Retina (tissue), 1 donor: ENCODE data around the gene CASP8AP2.
"Not testable (repeated sequence)": the region's sequence is repeated elsewhere in the genome, so short reads cannot be mapped to it uniquely, and the experiment has no call there.

ENCODE experiments used
- DNase-seq: peaks from one replicate; pipeline ENCODE4 v3.0.0-alpha.2; 2016

The CASP8AP2 gene

DNA sequence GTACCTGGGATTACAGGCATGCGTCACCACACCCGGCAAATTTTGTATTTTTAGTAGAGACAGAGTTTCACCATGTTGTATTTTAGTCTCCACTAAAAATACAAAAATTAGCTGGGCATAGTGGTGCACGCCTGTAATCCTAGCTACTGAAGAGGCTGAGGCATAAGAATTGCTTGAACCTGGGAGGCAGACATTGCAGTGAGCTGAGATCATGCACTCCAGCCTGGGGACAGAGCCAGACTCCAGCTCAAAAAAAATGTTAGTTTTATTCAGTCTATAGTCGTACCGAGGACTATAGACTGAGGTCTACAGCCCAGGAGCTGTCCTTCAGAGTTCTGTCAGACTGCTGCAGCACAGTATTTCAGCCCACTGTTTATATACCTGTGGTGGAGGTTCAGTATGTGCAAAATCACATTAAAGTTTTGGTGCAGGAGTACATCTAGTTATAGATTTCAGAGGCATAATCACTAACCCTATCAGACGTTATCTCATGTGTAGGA lies 3.6 kb upstream of the CASP8AP2 start:
- no peak for DNase-seq

DNA sequence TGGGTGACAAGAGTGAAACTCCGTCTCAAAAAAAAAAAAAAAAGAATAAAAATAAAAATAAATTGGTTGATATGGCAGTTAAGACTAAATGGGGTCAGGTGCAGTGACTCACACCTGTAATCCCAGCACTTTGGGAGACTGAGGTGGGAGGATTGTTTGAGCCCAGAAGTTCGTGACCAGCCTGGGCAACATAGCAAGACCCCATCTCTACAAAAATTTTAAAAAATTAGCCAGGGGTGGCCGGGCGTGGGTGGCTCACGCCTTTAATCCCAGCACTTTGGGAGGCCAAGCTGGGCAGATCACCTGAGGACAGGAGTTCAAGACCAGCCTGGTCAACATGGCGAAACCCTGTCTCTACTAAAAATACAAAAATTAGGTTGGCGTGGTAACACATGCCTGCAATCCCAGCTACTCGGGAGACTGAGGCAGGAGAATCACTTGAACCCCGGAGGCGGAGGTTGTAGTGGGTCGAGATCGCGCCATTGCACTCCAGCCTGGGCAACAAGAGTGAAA lies 1.1 kb upstream of the CASP8AP2 start:
- DNase-seq, result not testable (repeated sequence)

DNA sequence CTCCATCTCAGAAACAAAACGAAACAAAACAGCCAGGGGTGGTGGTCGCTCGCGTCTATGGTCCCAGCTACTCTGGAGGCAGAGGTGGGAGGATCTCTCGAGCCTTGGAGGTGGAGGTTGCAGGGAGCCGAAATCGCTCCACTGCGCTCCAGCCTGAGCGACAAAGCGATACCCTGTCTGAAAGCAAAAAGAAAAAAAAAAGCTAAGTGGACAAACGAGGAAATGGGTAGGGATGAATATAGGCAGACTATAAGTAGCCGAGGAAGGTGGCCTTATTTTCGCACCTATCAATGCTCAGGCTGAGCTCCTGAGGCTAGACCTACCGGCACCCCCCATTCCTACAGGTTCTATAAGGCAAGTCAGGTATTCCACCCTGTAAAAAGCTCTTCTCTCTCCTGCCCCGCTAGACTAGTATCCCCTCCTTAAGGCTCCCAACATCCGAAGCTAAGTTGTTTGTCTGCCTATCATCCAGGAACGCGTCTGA lies 650 bp upstream of the CASP8AP2 start:
- no peak for DNase-seq

DNA sequence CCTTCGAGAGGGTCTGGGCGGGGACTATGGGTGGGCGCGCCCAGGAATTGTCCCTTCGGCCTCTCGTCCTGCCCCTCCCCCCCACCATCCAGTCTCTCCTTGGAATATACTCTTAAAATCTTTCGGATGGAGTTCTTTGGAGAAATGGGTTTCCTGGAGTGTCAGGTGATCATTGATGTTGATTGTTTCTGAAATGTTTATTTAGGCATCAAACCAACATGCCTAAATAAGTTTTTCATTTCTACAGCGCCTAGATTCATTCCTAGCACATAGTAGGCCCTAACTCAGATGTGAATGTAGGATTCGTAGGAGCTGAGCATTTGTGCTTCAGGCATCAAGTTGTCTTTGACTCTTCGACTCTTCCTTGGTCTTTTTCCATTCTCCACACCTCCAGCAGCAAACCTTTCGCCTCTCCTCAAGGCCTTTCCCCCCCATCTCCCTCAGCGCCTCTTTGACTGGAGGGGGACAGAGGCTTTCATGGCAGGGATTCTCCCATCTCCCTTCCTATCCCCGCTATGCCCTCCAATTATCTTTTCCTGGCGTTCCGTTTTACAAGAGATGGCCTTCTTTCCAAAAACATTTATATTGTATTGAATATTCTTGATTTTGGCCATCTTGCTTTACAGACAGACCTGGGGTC lies 610 bp downstream of the CASP8AP2 start:
- DNase-seq, result no peak

DNA sequence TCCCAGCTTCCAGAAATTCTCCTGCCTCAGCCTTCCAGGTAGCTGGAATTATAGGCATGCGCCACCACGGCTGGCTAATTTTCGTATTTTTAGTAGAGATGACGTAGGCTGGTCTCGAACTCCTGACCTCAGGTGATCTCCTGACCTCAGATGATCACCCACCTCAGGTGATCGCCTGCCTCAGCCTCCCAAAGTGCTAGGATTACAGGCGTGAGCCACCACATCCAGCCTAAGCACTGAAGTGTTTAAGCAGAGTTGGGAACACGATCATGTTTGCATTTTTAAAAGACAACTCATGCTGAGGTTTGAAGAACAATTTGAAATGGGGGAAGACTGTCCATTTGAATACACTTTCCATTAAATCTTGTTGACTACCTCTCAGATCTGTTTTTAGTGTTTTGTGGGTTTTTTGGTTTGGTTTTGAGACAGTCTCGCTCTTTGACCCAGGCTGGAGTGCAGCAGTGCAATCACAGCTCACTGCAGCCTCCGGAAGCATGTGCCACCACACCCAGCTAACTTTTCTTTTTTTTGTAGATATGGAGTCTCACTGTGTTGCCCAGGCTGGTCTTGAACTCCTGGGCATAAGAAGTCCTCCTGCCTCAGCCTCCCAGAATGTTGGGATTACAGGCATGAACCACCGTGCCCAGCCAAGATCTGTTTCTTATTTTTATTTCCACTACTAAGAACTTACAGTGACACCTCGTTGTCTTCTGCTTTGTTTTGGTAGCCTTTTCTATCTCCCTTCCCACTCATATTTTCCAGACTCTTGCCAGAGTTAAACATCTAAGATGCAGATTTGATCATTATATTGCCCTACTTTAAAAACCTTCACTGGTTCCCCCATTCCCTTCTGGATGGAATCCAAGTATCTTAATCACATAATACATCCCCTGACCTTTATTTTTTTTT lies 5.5 kb downstream of the CASP8AP2 start:
- DNase-seq, result no peak

DNA sequence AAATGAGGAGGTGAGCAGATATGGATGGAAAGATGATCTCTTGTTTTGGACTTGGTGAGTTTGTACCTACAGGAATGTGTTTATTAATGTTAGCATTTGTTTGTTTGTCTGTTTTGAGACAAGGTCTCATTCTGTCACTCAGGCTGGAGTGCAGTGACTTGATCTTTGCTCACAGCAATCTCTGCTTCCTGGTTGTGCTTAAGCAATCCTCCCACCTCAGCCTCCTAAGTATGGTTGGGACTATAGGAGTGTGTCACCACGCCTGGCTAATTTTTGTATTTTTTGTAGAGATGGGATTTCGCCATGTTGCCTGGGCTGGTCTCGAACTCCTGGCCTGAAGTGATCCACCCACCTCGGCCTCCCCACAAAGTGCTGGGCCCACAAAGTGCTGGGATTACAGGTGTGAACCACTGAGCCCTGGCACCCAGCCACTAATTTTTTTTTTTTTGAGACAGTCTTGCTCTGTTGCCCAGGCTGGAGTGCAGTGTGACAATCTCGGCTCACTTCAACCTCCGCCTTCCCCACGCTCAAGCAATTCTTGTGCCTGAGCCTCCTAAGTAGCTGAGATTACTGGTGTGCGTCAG lies 7.1 kb downstream of the CASP8AP2 start:
- DNase-seq, result no peak

DNA sequence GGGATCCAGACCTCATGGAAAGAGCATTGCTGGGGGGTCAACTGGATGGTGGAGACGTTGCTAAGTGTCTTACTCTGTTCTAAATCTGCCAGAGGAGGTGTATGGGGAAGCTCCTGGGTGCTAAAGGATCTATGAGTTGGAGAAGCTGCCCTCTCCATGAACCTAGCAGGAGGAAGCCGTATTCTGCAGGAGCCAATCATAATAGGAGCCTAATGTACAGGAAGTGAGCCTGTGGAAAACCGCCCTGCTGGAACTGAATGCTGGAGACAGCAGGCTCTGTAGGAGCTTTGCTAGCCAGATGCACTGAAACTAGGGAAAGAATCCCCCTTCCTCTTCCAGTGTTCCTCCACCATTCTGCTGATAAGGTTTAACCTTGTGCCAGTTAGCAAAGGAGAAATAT lies 10.9 kb downstream of the CASP8AP2 start:
- no peak for DNase-seq

DNA sequence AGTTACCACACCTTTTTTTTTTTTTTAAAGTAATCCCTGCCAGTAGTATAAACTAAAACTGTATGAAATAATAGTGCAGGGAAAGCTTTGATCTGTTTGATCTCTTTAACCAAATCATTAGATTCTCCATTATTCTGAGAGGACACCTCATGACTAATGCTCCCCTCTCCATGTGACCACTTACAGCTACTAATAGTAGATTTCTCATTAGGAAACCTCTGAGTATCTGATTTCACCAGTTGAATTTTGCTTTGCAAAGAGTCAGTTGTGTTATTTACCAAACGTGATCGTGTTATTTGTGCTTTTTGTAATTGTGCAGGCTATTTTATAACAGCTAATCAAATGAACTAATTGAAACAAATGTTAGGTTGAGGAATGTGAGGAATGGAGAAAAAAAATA lies 12.5 kb downstream of the CASP8AP2 start:
- no peak for DNase-seq

DNA sequence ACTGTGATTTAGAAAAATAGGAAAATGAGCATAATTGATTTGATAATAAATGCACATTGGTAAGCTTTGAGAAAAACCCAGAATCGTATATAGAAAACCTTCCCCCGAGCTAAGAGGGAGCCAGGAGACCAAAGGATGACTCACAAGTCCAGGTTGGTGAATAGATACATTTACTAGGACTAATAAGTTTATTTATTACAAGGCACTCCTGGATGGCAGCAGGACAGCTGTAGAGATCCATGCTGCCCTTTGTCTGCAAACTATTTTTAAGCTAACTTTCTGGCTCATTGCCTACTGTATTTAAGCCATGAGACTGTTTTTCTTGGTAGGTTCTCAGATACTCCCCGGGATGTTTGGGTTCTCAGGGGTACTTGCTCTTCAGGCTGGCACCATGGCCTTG lies 13.4 kb downstream of the CASP8AP2 start:
- DNase-seq, result no peak

DNA sequence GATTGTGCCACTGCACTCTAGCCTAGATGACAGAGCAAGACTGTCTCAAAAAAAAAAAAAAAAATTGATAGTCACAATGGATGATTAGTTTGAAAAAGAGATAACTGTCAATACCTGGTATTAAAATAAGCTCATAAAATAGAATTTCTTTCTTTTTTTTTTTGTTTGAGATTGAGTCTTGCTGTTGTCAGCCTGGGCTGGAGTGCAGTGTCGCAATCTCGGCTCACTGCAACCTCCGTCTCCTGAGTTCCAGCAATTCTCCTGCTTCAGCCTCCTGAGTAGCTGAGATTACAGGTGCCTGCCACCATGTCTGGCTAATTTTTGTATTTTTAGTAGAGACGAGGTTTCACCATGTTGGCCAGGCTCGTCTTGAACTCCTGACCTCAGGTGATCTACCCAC lies 17.8 kb downstream of the CASP8AP2 start:
- DNase-seq, result not testable (repeated sequence)

DNA sequence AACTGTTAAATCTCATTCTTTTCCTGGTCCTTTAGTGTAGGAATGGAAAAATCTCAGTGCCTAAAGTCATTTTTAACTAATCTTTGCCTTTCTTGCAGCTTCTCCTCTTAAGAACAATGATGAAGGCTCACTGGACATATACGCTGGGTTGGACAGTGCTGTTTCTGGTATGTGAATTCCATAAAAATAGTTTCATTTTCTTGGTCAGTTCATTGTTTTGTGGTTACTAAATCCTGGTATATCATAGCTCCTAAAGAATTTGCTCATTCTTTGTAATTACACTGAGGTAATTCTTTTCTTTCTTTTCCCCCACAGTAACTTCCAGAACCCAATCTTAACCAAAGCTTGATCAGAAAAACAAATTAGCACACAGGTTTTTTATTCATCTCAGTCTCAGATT lies 23.4 kb downstream of the CASP8AP2 start:
- DNase-seq, result no peak

DNA sequence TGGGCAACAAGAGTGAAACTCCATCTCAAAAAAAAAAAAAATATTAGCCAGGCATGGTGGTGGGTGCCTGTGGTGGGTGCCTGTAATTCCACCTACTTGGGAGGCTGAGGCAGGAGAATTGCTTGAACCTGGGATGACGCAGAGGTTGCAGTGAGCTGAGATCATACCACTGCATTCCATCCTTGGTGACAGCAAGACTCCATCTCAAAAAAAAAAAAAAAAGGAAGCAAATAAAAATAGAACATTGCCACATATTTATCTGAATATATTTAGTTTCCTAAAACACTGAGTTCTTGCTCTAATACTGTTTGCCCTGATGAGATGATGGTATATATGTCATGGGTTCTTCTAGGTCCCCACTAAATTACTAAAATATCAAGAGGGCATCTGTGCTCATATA lies 28.4 kb downstream of the CASP8AP2 start:
- DNase-seq, result no peak

DNA sequence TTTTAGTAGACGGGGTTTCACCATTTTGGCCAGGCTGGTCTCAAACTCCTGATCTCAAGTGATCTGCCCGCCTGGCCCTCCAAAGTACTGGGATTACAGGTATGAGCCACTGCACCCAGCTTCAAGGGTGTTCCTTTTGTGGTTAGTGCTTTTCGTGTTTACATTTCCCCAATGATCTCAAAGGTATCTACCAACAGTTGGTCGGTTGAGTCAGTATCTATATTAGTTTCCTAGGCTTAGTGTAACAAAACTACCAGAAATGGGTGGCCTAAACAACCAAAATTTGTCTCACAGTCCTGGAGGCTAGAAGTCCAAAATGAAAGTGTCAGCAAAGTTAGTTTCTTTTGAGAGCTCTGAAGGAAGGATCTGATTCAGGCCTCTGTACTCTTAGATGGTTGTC lies 30.1 kb downstream of the CASP8AP2 start:
- no peak for DNase-seq

DNA sequence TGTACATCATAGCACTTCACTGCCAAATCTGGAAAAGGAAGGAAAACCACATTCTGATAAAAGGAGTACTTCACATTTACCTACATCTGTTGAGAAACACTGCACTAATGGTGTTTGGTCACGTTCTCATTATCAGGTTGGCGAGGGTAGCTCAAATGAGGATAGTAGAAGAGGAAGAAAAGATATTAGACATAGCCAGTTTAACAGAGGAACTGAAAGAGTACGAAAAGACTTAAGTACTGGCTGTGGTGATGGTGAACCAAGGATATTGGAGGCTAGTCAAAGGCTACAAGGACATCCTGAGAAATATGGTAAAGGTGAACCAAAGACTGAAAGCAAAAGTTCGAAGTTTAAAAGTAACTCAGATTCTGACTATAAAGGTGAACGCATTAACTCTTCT lies 32.6 kb downstream of the CASP8AP2 start:
- no peak for DNase-seq

DNA sequence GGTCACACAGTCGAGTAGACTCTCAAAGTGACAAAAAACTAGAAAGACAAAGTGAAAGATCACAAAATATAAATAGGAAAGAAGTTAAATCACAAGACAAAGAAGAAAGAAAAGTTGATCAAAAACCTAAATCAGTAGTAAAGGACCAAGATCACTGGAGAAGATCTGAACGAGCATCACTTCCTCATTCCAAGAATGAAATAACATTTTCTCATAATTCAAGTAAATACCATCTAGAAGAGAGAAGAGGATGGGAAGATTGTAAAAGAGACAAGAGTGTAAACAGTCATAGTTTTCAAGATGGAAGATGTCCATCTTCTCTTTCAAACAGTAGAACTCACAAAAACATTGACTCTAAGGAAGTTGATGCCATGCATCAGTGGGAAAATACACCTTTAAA lies 33.0 kb downstream of the CASP8AP2 start:
- DNase-seq, result no peak

DNA sequence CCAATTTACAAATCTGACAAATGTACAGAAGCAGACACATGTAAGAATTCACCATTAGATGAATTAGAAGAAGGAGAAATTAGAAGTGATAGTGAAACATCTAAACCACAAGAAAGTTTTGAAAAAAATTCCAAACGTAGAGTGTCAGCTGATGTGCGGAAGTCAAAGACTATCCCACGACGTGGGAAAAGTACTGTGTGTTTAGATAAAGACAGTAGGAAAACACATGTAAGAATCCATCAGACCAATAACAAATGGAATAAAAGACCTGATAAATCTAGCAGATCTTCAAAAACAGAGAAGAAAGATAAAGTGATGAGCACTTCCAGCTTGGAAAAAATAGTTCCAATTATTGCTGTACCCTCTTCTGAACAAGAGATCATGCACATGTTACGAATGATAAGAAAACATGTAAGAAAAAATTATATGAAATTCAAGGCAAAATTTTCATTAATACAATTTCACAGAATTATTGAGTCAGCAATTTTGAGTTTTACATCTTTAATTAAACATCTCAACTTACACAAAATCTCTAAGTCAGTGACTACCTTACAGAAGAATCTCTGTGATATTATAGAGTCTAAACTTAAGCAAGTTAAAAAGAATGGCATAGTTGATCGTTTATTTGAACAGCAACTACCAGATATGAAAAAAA lies 36.5 kb downstream of the CASP8AP2 start:
- DNase-seq, result no peak

DNA sequence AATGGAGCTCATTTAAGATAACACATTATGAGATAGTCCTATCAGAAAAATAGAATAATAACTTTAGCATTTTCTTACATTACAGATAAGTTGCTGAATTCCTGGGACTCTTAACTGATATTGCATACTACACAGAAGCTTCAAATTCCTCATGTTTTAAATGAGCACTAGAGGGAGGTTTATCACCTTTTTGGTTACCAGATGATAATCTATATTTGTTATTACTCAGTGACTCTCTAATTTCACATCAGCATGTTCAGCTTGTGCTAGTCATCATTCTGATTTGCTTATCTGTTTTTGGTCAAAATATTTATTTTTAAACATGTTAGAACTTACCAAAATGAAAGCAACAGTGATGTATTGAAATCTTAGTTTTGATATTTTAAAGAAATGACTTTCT lies 44.0 kb downstream of the CASP8AP2 start:
- DNase-seq, result no peak

DNA sequence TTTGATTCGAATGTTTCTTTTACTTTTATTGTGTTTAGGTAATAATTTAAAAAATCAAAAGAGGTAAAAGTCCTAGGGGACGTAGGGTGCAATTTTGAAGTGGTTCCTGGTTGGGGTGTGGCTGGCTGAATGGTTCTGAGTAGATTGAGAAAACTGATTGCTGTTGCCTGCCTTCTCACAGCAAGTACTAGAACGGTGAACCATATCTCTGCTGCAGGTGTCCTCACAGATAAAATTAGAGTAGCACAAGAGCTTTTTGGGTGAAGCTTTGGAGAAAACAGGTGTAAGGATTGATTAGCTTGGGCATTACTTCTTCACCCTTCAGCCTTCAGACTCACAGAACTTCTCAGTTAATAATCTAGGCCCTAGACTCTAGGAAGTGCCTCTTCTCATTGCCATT lies 44.8 kb downstream of the CASP8AP2 start:
- DNase-seq, result no peak

DNA sequence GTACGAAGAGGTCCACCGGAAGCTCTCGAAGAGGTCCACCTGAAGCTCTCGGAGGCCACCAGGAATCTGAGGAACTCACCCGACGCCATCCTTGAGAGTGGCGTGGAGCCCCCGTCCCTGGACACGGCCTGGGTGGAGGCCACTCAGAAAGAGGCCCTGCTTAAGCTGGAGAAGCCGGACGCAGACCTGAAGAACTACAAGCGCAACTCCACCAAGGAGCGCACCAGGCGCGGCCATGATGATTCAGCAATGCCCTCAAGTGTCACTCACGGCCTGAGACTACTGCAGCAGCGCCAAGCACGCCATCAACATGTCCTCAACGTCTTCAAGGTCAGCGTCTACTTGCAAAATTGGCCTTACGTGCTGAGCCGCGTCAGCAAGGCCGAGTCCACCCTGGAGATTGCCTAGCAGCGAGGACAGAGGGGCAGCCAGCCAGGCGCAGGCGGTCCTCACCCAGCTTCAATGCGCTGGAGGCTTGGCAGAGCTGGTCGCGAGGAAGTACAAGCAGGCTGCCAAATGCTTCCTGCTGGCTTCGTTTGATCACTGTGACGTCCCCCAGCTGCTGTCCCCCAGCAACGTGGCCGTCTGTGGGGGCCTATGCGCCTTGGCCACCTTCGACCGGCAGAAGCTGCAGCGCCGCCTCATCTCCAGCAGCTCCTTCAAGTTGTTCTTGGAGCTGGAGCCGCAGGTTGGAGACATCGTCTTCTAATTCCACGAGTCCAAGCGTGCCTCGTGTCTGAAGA lies 56.9 kb downstream of the CASP8AP2 start:
- no peak for DNase-seq

DNA sequence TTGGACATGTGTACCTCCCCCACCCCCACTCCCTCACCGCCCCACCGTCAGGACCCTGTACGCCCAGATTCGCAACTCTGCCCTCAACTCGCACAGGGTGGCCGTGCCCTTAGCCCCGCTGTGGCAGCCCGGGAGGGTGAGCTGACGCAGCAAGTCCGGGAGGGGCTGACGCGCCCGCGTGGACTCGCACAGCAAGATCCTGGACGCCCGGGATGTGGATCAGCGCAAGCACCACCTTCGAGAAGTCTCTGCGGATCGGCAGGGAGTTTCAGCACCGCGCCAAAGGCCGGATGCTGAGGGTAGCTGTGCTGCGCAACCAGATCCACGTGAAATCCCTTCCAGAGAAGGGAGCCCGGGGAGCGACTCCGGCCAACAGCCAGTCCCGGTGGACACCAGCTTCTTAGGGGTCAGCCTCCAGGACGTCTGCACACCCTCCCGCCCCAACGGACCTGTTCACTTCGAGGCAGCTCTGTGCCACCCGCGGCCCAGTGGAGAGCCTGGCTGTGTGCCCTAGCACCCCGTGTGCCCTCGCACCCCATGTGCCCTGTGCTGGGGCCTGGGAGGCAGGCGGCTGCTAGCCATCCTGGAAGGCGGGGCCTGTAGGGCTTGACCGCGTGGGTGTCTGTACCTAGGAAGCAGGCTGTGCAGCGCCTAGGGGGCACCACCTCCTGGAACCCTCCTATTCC lies 57.9 kb downstream of the CASP8AP2 start:
- DNase-seq, result peak; percentile 34

DNA sequence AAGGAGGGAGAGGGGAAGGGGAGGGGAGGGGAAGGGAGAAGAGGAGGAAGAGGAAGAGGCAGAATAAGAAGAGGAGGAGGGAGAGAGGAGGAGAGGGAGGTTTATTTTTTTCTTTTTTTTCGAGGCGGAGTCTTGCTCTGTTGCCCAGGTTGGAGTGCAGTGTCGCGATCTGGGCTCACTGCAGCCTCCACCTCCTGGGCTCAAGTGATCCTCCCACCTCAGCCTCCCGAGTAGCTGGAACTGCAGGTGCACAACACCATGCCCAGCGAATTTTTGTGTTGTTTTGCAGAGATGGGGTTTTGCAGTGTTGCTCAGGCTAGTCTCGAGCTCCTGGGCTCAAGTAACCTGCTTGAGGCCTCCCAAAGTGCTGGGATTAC lies 58.4 kb downstream of the CASP8AP2 start:
- DNase-seq, result no peak

DNA sequence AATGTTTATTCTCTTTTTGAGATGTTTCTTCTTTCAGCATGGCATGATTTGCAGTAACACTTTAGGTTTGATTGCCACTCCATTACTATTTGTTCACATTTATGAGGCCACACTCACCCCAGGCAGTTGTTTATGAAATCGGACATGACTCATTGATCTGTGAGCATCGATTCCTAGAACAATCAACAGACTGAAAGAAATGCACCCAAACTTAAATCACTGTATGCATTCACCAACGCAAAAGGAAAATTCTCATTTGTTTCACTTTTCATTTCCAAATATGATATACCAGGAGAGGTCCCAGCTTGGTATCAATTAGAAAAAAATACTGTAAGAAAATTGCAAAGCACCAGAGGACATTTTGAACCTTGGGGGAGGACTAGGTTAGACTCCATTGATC lies 59.2 kb downstream of the CASP8AP2 start:
- DNase-seq, result peak; percentile 22
